Activated B cell treated with CpG ODN at 0.5 μM for 24 hours (primary cell): ENCODE measurements around the gene EXO5. TPM values are rescaled to one million over a fixed set of nuclear protein-coding genes. Genes with fewer than 3 reads are reported as not detected.
"Not testable (repeated sequence)": the region's sequence is repeated elsewhere in the genome, so short reads cannot be mapped to it uniquely, and the experiment has no call there.

Experiments used
- ATAC-seq: fragments of 200-7000 bp; cut with Tn5 transposase; one replicate; pipeline ENCODE4 v1.10.0; 2021; ENCODE audit warnings: low read depth, mild to moderate bottlenecking, moderate library complexity
- CTCF ChIA-PET: fragments of 350-600 bp; sonication (Branson Sonifier 250); formaldehyde crosslinking; loops from one replicate; lab custom pipeline; 2021; ENCODE audit warnings: antibody characterized with exemption; lab: Charles Lee
- POLR2A ChIA-PET: fragments of 350-600 bp; sonication (Branson Sonifier 250); formaldehyde crosslinking; loops from one replicate; lab custom pipeline; 2021; ENCODE audit warnings: antibody characterized with exemption; lab: Charles Lee
- DNase-seq: peaks from one replicate; pipeline ENCODE4 v3.0.0; 2022
- H3K27ac Mint-ChIP-seq: one replicate; pipeline ENCODE4 v1.8.0; 2020; ENCODE audit warnings: mixed read lengths
- H3K27me3 Mint-ChIP-seq: one replicate; pipeline ENCODE4 v1.8.0; 2021; ENCODE audit warnings: mixed read lengths
- H3K36me3 Mint-ChIP-seq: one replicate; pipeline ENCODE4 v1.8.0; 2021; ENCODE audit warnings: low read depth, mixed read lengths
- H3K4me1 Mint-ChIP-seq: one replicate; pipeline ENCODE4 v1.8.0; 2021; ENCODE audit warnings: mixed read lengths
- H3K4me3 Mint-ChIP-seq: one replicate; pipeline ENCODE4 v1.8.0; 2020; ENCODE audit warnings: mild to moderate bottlenecking, mixed read lengths
- H3K9me3 Mint-ChIP-seq: one replicate; pipeline ENCODE4 v1.8.0; 2020; ENCODE audit warnings: mixed read lengths
- intact Hi-C: fragments of 100-400 bp; cut with micrococcal nuclease; formaldehyde crosslinking; loops from one replicate; pipeline ENCODE4 v1.15.1; 2024
- total RNA-seq: library from RNA; stranded (reverse); gene quantifications from 2 replicates; pipeline ENCODE4 v1.2.3, GENCODE V29; 2022
- TF ChIP-seq, protein P1 (sequence below): fragments of 200-600 bp; IDR thresholded peaks from one replicate; pipeline ENCODE4 v1.8.0; 2022; ENCODE audit warnings: antibody characterized with exemption, mild to moderate bottlenecking

EXO5 gene
- total RNA-seq, 1 donor from 2014 or later, result 13.8 TPM

- Mint-ChIP-seq H3K4me3 (no peak overlapping the region), H3K27ac (no peak overlapping the region), H3K36me3 (peaks cover 77% of the 10 kb centered on the region), H3K9me3 (peaks cover 47% of the 10 kb centered on the region), H3K27me3 (no peaks in the 10 kb centered on the region), H3K4me1 (no peaks in the 10 kb centered on the region)
- TF ChIP-seq, protein P1, sequence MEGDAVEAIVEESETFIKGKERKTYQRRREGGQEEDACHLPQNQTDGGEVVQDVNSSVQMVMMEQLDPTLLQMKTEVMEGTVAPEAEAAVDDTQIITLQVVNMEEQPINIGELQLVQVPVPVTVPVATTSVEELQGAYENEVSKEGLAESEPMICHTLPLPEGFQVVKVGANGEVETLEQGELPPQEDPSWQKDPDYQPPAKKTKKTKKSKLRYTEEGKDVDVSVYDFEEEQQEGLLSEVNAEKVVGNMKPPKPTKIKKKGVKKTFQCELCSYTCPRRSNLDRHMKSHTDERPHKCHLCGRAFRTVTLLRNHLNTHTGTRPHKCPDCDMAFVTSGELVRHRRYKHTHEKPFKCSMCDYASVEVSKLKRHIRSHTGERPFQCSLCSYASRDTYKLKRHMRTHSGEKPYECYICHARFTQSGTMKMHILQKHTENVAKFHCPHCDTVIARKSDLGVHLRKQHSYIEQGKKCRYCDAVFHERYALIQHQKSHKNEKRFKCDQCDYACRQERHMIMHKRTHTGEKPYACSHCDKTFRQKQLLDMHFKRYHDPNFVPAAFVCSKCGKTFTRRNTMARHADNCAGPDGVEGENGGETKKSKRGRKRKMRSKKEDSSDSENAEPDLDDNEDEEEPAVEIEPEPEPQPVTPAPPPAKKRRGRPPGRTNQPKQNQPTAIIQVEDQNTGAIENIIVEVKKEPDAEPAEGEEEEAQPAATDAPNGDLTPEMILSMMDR, result no peak
- intact Hi-C loops, result no loop called here
- ATAC-seq, result no peak
- POLR2A ChIA-PET, result interaction anchor here (0.6 to 1.7 kb wide), 3 partner anchors 13 to 42 kb away, joined by 3 to 5 read pairs (median 4); partner anchors contain the start of gene EXO5
- CTCF ChIA-PET, result no interaction called here
- DNase-seq, result no peak
Observed at GRCh38 chr1:40495315-40495903, 13.2 kb upstream of the EXO5 start.

GRCh38 chr1:40502651-40503050 lies 5.9 kb upstream of the EXO5 start:
- POLR2A ChIA-PET, result interaction anchor here (0.6 kb wide), 1 partner anchor 311 kb away, joined by 5 read pairs; no protein-coding TSS in a partner anchor

GRCh38 chr1:40507973-40508372 lies 594 bp upstream of the EXO5 start:
- ATAC-seq (no peak), DNase-seq (no peak)
- peaks cover 18% of the 10 kb centered on the region for H3K4me1 Mint-ChIP-seq
- H3K4me3 Mint-ChIP-seq, result peak overlapping the region; percentile 94
- no peaks in the 10 kb centered on the region for H3K27me3 Mint-ChIP-seq
- peak overlapping the region; percentile 81 for H3K27ac Mint-ChIP-seq
- intact Hi-C loops, result loop anchor here (1.0 kb wide), 4 partner anchors 23 to 193 kb away; partner anchors contain the start of genes ZFP69, ZFP69B and ZNF684
- H3K36me3 Mint-ChIP-seq, result peaks cover 32% of the 10 kb centered on the region
- ChIA-PET POLR2A (interaction anchor here (0.6 to 2.4 kb wide), 10 partner anchors 12 to 1919 kb away, joined by 3 to 15 read pairs (median 5); partner anchors contain the start of genes SMAP2, ZFP69, ZFP69B and ZNF684), CTCF (interaction anchor here (2.8 kb wide), 1 partner anchor 24 kb away, joined by 11 read pairs; the partner anchor contains the start of gene ZNF684)
- TF ChIP-seq, protein P1, result no peak
- H3K9me3 Mint-ChIP-seq, result peaks cover 11% of the 10 kb centered on the region

More at GRCh38 chr1:40502651-40503050, 5.9 kb upstream of the EXO5 start:
- H3K4me3 Mint-ChIP-seq, ATAC-seq, CTCF ChIA-PET, intact Hi-C loops, H3K4me1 Mint-ChIP-seq, DNase-seq, H3K27ac Mint-ChIP-seq, H3K27me3 Mint-ChIP-seq: not testable (repeated sequence)
- H3K36me3 Mint-ChIP-seq, result peaks cover 52% of the 10 kb centered on the region
- peaks cover 35% of the 10 kb centered on the region for H3K9me3 Mint-ChIP-seq

GRCh38 chr1:40519517-40519916 lies 10.9 kb downstream of the EXO5 start:
- Mint-ChIP-seq H3K4me3 (no peak overlapping the region), H3K27ac (no peak overlapping the region), H3K36me3 (peaks cover 17% of the 10 kb centered on the region), H3K9me3 (peaks cover 14% of the 10 kb centered on the region), H3K27me3 (peaks cover 3% of the 10 kb centered on the region), H3K4me1 (no peaks in the 10 kb centered on the region)
- CTCF ChIA-PET, result no interaction called here
- no peak for ATAC-seq
- no peak for DNase-seq
- TF ChIP-seq, protein P1, result no peak
- POLR2A ChIA-PET, result interaction anchor here (0.5 to 1.1 kb wide), 2 partner anchors 11 kb away, joined by 3 read pairs; partner anchors contain the start of gene EXO5
- intact Hi-C loops, result no loop called here

DNA sequence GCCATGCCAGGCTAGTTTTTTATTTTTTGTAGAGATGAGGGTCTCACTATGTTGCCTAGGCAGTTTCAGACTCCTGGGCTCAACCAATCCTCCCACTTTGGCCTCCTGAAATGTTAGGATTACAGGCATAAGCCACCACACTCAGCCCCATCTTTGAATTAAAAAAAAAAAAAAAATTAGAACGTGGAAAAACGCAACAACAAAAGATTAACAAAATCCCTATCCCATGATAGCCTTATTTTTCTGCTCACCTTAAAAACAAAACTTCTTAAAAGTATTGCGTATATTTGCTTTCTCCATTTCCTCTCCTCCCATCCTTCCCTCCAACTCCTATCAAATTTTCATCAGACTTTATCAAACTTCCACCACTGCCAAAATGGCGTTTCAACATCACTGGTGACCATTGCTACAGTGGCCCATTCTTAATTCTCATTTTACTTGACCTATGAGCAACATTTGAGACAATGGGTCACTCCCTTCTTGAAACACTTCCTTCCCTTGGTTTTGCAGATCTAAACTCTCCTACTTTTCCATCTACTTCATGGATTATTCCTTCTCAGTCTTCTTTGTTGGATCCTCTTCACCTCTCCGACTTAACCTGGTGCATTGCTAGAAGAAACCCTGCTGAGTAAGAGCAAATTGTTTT lies 22.3 kb downstream of the EXO5 start:
- peaks cover 29% of the 10 kb centered on the region for H3K4me1 Mint-ChIP-seq
- no peak for ATAC-seq
- CTCF ChIA-PET, result interaction anchor here (1.0 to 1.2 kb wide), 2 partner anchors 10 to 422 kb away, joined by 3 read pairs; no protein-coding TSS in a partner anchor
- TF ChIP-seq, protein P1, result no peak
- POLR2A ChIA-PET, result interaction anchor here (0.6 to 2.4 kb wide), 11 partner anchors 12 to 449 kb away, joined by 3 to 17 read pairs (median 4); partner anchors contain the start of genes CTPS1, EXO5, NFYC and SMAP2
- H3K27me3 Mint-ChIP-seq, result peaks cover 2% of the 10 kb centered on the region
- peak overlapping the region; percentile 97 for H3K4me3 Mint-ChIP-seq
- peaks cover 2% of the 10 kb centered on the region for H3K9me3 Mint-ChIP-seq
- peak overlapping the region; percentile 92 for H3K27ac Mint-ChIP-seq
- intact Hi-C loops, result loop anchor here (1.0 to 5.0 kb wide), 6 partner anchors 23 to 273 kb away; partner anchors contain the start of genes EXO5, NFYC, RIMS3 and ZFP69
- H3K36me3 Mint-ChIP-seq, result peaks cover 18% of the 10 kb centered on the region
- DNase-seq, result no peak
